GM18517 (cell line): ENCODE measurements around the gene THG1L.
"Not testable (repeated sequence)": the region's sequence is repeated elsewhere in the genome, so short reads cannot be mapped to it uniquely, and the experiment has no call there.

Source experiments
- ATAC-seq: cut with Tn5 transposase; IDR thresholded peaks from one replicate; pipeline ENCODE4 v1.9.1; 2021; ENCODE audit warnings: mild to moderate bottlenecking, moderate library complexity; ENCODE audit not compliant: unreplicated experiment

THG1L gene

DNA sequence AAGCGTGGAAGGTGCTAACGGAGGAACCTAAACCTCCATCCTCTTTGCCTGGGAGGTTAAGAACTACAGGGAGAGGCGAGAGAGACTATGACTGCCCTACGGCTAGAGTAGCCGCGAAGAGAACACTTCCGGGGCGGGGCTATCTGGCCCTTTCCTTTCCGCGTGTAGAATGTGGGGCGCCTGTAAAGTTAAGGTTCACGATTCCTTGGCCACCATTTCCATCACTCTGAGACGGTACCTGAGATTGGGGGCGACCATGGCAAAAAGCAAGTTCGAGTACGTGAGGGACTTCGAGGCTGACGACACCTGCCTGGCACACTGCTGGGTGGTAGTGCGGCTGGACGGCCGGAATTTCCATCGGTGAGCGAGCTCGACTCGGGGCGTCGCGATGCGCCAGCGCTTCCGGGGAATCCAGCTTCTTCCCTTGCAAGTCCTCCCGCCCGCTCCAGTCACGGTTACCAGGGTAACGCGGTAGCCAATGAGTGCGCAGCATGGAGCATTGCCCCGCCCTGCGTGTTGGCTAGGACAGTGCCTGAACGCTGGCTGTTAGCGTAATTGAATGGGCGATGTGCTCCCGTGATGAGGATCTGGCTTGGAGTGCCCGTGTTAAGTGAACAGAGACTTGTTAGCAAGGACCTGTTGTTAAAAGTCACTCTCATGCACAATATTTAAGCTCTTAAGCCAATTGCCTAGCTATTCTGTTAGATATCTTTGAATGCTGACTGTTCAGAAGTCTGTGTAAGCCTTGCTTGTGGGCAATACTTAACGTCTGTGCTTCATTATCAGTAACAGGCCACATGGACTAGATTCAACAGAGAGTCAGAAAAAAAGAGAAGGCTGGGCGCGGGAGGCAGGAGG lies at the start of gene THG1L:
TSS of gene THG1L (plus strand) at position 149 of the 858 bp plus-strand sequence. CDS start at position 170, 21 bp downstream.
- ATAC-seq: peak; percentile 81

- ATAC-seq: no peak
These were observed 49.0 kb upstream of the THG1L start for GRCh38 chr5:157682257-157682656.

- ATAC-seq: not testable (repeated sequence)
These were observed 44.7 kb upstream of the THG1L start for GRCh38 chr5:157686276-157687197.

DNA sequence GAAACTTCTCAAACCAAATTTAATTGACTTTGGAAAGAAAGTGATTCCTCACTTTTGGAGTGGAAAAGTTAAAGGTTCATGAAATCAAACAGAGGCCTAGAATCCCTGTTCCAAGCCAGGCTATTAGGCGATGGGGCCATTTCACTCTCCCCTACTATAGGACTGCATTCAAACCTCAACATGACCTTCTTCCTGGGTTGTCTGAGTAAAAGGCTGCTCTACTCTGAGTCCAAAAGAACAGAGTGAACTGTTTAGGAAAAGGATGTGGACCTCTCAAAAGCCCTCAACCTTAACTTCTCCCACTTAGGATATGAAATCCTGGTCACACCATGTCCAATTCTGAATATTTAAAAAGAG lies 44.0 kb upstream of the THG1L start:
- ATAC-seq: no peak

GRCh38 chr5:157689942-157690689 lies 41.1 kb upstream of the THG1L start:
- ATAC-seq: no peak

- no peak for ATAC-seq
These were observed 40.4 kb upstream of the THG1L start for GRCh38 chr5:157690690-157691433.

GRCh38 chr5:157693816-157694215 lies 37.4 kb upstream of the THG1L start:
- not testable (repeated sequence) for ATAC-seq

- ATAC-seq: not testable (repeated sequence)
These were observed 35.1 kb upstream of the THG1L start for GRCh38 chr5:157696154-157696553.

DNA sequence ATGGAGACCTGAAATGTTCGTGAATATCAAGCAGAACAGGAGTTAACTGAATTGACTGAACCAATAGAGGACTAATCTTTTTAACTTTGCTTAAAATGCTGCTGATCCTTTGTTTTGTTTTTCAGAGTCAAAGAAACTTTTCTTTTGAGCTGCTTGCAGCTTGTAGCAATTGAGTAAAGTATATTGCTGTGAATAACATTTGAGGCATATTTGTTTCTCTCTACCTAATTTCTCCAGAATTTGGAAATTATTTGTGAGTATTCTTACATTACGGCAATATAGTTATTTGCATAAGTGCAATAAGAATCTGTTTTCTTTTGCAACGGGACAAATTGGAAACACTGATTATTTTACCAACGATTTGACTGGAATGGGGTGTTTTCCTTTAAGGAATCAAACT lies 32.5 kb upstream of the THG1L start:
- ATAC-seq: not testable (repeated sequence)

DNA sequence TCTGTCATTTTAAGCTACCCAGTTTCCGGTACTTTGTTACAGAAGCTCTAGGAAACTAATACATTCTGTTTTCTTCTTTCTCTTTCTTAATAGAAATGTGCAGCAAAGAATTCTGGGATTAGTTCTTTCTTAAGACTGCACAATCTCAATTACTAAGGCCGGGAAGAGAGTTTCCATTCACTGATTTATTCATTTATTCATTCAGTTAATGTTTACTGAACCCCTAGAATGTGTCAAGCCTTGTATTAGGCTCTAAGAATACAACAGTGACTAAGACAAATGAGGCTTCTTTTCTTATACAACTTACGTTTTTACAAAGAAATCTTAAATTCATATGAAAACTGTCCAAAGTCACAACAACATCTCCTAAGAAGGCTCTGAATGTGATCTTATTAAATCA lies 27.5 kb upstream of the THG1L start:
- no peak for ATAC-seq

- ATAC-seq: no peak
These were observed 22.4 kb upstream of the THG1L start for GRCh38 chr5:157708866-157709265.

DNA sequence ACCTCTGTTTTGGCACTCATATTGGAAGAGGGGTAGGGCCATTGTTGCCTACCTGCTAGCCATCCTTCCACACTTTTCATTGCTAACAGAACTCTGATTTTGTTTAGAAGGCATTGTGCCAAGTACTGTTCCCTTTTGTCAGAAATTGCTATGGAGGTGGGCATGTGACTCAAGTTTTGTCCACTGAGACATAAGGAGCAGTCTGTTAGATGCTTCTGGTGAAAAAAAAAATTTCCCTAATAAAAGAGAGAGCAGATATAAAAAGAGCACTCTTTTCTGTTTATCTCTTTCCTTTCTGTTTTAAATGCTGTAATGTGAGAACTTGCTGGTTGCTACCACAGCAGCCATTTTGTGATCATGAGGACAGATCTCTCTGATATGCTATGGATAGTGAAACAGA lies 21.9 kb upstream of the THG1L start:
- ATAC-seq: no peak

DNA sequence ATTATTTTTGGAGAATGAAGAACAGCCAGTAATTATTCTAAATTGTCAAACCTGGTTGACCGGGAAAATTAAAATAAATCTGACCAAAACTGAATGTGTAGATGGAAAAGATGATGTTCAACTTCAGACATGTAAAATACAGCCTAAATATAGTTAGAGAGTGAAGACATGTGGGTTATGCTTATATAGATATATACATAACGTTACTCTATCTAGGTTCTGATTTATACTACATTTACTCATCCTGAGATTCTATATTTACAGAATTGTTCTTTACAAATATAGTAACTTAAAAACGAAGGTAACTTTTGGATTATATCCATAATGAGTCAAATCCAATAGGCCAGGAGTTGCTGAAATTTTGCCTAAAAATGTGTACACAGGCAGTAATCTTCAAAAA lies 20.8 kb upstream of the THG1L start:
- ATAC-seq: no peak

GRCh38 chr5:157710882-157711281 lies 20.3 kb upstream of the THG1L start:
- no peak for ATAC-seq

GRCh38 chr5:157713830-157714595 lies 17.2 kb upstream of the THG1L start:
- no peak for ATAC-seq

DNA sequence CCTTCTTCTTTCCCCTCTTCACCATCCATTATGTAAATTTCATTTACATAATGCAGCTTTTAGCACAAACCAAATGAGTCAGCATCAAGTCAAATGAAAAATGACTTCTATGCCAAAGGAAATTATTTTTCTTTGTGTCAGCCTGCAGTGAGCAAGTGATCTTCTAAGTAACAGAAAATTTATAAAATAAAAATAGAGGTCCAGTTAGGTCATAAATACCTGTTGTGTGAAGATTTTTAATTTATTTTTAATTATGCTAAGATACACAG lies 16.7 kb upstream of the THG1L start:
- no peak for ATAC-seq

DNA sequence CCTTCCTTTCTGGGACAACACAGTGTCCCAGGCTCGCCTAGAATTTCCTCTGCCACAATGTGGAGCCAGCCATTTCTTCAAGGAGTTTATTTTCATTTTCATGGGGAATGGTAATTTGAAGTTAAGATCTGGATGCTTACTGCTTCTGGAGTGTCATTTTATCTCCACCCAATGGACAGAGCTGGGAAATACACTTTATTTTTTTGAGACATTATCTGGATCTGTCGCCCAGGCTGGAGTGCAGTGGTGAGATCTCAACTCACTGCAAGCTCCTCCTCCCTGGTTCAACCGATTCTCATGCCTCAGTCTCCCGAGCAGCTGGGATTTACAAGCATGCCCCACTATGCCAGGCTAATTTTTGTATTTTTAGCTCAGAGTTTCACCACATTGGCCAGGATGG lies 12.7 kb upstream of the THG1L start:
- peak; percentile 77 for ATAC-seq

DNA sequence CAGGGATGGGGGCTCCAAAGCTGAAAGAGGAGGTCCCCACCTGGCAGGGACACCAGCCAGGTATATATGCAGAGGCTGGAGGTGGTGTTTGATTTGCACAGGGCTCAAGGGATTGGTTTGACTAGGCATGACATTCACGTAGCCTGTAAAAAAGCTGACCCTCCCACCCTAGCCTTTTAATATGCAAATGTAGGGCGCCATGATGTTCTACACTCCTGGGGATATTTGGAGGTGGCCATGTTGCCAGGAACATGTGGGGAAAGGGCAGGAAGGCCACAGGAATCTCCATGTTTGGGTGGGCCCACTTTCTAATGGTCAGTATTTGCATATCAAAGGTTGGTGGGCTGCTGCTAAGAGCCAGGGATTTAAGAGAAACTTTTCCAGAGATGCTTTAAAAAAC lies 12.0 kb upstream of the THG1L start:
- no peak for ATAC-seq

- no peak for ATAC-seq
These were observed 10.1 kb upstream of the THG1L start for GRCh38 chr5:157721159-157721558.

GRCh38 chr5:157722895-157723294 lies 8.3 kb upstream of the THG1L start:
- ATAC-seq: not testable (repeated sequence)
